HG02678 (cell line): ENCODE data around the gene ZXDC.

Source experiments
- ATAC-seq: cut with Tn5 transposase; IDR thresholded peaks from one replicate; pipeline ENCODE4 v1.9.1; 2021; ENCODE audit warnings: mild to moderate bottlenecking, moderate library complexity; ENCODE audit not compliant: unreplicated experiment

Gene ZXDC

GRCh38 chr3:126512916-126513650 is 37.4 kb upstream of the ZXDC start:
- ATAC-seq: no peak

- no peak for ATAC-seq
Measured at GRCh38 chr3:126512026-126512425, 36.3 kb upstream of the ZXDC start.

DNA sequence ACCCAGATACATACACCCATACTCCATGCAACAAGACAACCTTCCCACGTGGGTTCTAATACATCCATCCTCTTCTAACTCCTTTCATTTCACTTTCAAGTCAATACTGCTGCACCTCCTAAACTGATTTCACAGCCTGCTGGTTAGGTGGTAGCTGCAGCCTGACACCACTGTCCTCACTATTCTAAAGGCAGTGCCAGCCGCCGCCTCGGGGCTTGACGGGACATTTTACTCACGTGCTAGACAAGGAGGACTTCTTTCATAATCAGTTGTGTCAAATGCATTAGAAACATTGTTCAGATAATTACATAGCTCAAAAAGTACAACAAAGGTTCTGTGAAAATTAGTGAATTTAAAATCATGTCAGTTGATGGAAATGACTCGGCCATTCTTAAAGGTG is 35.6 kb upstream of the ZXDC start:
- ATAC-seq: no peak

DNA sequence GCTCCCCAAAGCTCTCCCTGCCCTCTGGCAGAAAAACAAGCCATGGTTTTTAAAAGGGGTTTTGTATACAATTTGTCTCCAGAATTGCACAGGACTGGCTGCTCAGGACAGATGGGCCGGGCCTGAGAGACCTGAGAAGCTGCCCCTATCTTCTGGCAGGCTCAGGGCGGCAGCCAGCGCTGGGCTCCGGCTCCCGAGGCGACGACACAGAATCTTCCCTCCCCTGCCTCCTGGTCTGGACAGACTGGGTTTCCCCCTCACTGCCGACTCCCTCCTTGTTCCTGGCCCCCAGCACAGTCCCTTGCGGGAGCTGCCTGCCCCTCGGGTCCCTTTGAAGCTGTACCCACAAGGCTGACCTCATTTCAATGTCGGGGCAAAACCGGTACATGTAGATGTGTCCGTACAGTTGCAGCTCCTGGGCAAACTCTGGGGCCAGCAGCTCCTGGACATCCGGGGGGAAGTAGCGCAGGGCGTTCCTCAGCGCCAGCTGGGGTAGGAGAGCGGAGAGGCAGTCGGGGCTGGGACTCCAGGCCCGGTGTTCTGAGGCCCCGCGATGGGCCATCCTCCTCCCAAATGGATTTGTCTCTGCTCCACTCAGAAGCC is 34.7 kb upstream of the ZXDC start:
- no peak for ATAC-seq

- ATAC-seq: no peak
Measured at GRCh38 chr3:126509597-126510307, 34.1 kb upstream of the ZXDC start.

DNA sequence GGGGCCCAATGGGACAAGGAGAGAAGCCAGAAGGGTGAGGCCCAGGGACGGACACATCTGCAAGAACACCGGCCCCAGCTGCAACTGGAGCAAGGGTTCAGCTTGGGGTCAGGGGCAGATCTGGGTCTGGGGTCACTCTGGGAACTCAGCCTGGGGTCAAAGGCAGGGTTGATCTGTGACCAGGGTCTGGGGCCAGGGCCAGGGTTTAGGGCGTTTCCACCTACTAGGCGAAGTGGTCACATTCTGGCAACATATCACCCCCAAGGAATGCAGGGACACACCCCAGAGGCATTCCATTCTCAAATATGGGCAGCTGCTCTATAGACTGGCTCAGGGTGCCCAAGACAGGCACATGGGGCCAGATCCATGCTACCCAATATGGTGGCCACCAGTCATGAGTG is 32.9 kb upstream of the ZXDC start:
- no peak for ATAC-seq

DNA sequence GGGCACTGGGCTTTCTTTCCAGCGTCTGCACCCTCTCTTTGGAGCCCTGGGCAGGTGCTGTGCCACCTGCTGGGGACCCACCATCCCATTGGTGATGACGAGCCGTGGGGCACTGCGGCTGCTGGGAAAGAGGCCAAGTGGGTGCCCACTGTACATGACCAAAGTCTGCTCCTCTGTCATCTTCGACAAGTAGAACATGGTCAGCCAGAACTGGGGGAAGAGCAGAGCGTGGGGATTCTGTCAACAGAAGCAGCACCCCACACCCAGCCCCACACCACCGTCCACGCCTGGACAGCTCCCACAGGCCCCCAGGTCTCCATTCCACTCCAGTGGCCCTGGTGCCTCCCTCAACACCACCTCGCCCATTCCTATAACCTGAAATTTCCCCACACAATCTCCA is 32.2 kb upstream of the ZXDC start:
- ATAC-seq: no peak

DNA sequence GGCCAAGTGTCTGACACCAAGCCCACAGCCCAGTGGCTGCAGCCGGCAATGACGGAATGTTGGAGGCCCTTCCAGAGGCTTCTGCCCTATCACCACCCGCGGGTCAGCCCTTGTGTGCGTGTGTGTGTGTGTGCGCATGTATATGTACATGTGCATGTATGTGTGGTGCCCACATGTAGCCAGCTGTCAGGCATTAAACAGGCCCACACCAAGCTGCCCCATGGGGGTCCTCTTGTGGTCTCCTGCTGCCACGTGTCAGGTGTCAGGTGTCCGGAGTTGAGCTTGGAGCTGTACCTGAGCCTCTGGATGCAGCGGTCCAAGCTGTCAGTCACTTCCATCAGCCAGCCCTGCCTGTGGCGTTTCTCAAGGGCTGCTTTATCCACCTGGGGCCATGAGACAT is 28.0 kb upstream of the ZXDC start:
- ATAC-seq: no peak

- ATAC-seq: no peak
Measured at GRCh38 chr3:126502656-126503055, 27.0 kb upstream of the ZXDC start.

DNA sequence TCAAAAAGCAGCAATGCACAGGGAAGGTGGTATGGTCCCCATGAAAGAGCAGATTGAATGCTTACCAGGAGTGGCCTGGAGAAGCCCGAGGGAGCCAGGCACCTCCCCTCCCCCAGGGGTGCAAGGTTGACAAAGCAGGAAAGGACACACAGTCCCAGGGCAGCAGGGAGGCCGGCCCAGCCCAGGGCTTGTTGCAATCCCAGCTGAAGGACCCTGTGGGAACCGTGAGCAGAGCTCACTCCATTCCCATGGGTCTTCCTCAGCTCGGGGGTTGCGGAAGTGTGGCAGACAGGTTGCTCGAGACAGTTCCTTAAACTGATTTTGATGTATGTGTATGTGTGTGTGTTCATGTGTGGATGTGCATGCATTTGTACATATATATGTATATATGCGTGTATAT is 26.0 kb upstream of the ZXDC start:
- ATAC-seq: no peak

DNA sequence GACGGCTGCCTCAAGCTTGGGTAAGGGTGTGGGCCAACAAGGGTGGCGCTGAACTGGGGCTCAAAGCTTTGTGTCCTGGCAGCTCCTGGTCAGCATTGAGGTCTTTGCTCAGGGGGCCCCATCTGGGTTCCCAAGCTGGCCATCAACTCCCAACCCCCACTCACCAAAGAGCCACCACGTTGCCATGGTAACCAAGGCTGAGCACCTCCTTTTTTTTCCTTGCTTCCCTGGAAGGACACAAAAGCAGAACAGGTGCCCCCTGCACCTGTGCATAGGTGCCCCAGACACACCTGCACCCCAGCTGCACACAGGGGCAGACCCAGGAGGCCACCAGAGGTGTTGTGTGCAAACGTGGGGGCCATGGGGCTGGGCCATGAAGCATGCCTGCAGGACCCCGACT is 25.4 kb upstream of the ZXDC start:
- ATAC-seq: no peak

GRCh38 chr3:126500016-126500415 is 24.3 kb upstream of the ZXDC start:
- ATAC-seq: no peak

DNA sequence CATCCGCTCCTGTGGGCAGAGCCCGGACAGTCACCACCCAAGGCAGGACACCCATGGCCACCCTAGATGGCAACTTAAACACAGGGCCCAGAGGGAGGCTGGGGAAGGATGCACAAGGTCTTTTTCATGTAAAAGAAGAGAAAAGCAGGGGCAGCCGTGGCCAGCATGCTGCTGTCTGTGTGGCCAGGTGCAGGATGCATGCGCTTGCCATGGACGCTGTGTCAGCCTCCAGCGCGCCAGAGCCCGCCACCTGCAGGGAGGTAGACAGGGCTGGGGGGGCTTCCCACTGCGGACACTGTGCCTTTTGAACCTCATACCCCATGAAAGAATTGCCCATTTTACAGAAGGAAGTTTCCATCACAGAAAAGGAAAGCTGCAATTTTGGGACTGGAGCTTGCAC is 23.7 kb upstream of the ZXDC start:
- no peak for ATAC-seq

GRCh38 chr3:126498929-126499328 is 23.2 kb upstream of the ZXDC start:
- ATAC-seq: no peak

- ATAC-seq: no peak
Measured at GRCh38 chr3:126498461-126498860, 22.8 kb upstream of the ZXDC start.

DNA sequence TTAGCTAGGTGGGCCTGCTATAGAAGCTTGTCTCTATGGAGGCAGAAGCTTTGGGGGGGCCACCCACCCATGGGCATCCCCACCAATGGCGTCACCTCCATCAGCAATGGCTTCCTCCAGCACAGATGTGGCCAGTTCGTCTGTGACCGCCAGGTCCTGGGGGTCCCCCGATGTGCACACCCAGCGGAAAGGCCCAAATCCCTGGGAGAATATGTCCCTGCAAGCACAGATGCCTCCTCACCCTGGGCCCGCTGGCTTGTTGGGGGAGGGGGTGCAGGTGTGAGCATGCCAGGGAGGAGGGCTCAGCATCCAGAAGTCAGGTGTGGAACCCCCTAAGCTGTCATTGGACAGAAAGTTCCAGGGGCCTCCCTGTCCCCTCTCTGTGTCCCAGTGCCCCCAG is 22.3 kb upstream of the ZXDC start:
- ATAC-seq: no peak

DNA sequence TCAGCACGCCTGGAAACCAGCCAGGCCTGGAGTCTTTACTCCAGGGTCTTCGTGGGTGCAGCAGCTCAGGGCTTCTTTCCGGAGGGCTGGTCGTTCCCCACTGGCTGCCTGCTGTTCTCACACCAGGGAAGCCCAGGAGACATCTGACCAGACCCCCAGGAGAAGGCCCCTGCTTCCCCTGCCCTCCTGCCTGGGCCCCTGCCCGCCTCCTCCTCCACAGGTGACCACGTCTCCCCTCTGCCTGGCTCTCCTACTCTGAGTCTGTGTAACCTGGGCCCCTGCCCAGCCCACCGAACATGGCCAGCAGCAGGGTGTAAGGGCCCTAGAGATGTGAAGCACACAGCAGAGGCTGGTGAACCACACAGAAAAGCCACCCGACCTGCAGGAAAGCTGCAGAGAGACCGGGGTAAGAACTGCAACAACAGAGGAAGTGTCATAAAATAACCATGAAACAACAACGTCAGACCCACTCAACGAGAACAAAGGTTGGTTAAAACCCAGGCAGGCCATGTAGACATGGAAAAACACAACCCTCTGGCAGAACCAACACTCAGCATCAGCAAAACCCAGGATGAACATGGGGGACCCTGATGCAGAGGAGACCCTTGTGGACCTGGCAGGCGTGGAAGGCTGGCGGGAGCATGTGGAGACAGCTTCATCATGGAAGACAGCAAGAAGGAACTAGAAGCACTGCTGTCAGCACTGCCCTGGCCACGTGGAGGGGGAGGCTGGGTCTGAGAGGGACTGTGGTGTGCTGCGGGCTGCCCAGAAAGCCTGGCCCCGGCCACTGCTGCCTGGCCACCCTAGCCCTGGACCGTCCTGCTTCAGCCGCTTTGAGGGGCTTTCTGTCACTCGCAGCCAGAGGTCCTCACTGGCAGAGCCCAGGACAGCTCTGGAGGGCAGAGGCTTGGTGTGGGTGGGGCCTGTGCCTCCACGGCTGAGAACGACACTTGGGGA is 21.5 kb upstream of the ZXDC start:
- no peak for ATAC-seq

GRCh38 chr3:126495786-126496185 is 20.1 kb upstream of the ZXDC start:
- ATAC-seq: no peak

GRCh38 chr3:126494970-126495230 is 19.2 kb upstream of the ZXDC start:
- no peak for ATAC-seq

DNA sequence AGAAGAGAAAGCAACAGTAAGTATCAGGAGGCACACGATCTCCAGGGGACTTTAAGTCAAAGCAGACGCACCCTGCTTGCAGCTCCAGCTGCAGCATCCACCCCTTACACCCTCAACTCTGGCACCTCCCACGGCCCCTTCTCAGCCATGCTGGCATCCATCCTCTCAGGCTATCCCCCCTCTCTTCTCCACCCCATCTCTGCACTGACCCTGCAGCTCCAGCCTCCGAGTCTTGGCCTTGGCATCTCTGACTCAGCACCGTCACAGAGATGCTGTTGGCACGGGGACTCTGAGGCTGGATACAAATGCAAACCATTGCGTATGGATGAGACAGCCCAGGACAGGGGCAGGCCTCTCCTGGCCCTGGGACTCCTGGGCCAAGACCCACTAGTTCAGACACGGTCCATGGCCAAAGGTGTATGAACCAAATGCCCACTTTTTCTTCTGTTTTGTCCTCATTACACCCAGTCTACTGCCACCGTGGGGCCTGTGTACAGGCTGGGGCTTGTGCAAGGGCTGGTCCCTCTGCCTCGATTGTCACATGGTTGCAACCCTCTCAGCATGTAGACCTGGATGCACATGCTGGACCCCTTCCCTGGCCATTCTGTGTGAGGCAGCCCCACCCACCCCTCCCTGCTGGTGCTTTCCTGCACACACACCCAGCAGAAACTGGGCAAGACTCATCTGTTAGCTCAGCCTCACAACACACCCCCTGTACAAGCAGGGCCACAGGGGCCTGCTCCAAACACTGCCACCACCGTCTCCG is 18.7 kb upstream of the ZXDC start:
- ATAC-seq: no peak

DNA sequence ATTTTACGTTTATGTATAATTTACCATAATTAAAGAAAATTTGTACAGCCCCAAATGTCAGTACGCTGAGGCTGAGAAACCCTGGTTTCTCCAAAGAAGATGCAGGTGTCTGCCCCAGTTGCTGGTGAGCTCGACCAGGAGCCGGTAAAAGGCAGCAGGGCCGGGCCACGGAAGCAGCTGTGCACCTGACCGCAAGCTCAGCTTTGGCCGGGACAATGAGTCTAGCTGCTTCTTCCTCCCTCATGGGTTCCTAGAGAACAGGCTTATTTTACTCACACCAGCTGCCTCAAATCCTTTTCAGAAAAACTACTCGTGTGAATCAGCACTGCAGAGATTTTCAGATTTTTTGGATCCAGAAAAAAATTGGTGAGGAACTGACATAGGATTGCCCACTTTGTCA is 18.0 kb upstream of the ZXDC start:
- ATAC-seq: no peak
